DOHH2 (cell line): ENCODE measurements around the gene TAL1.

Source experiments
- CTCF ChIP-seq: fragments of 200-600 bp; sonication (generic); IDR thresholded peaks from one replicate; pipeline ENCODE4 v1.5.1; 2014; ENCODE audit warnings: antibody characterized with exemption, mild to moderate bottlenecking, low read depth, low read length; ENCODE audit not compliant: poor library complexity, severe bottlenecking
- EZH2phosphoT487 ChIP-seq: fragments of 200-600 bp; sonication (generic); IDR thresholded peaks from 2 replicates; pipeline ENCODE4 v1.6.1; 2017; ENCODE audit warnings: borderline replicate concordance, mild to moderate bottlenecking, antibody characterized with exemption, low read length, moderate library complexity, mixed read lengths

GRCh38 chr1:47182676-47183235 is 49.3 kb downstream of the TAL1 start:
- TF ChIP-seq EZH2phosphoT487 (no peak), CTCF (no peak)
